Parathyroid adenoma (tissue), 2 donors: ENCODE data around the gene GRXCR2.

Source experiments
- H2AFZ ChIP-seq: fragments of 300-600 bp; sonication (generic); one replicate; pipeline ENCODE4 v1.7.0; 2017; ENCODE audit warnings: antibody characterized with exemption, mild to moderate bottlenecking
- H3K27ac ChIP-seq: fragments of 300-600 bp; sonication (generic); one replicate; pipeline ENCODE4 v1.7.0; 2017
- H3K27me3 ChIP-seq: fragments of 300-600 bp; sonication (generic); one replicate; pipeline ENCODE4 v1.7.0; 2017; ENCODE audit warnings: low read length; ENCODE audit not compliant: control insufficient read depth, insufficient read depth
- H3K36me3 ChIP-seq: fragments of 300-600 bp; sonication (generic); one replicate; pipeline ENCODE4 v1.7.0; 2017; ENCODE audit warnings: low read length; ENCODE audit not compliant: control insufficient read depth, insufficient read depth
- H3K4me1 ChIP-seq: fragments of 300-600 bp; sonication (generic); one replicate; pipeline ENCODE4 v1.7.0; 2017; ENCODE audit warnings: control low read depth
- H3K4me2 ChIP-seq: fragments of 300-600 bp; sonication (generic); one replicate; pipeline ENCODE4 v1.7.0; 2017; ENCODE audit warnings: low read length
- H3K4me3 ChIP-seq: fragments of 300-600 bp; sonication (generic); one replicate; pipeline ENCODE4 v1.7.0; 2017; ENCODE audit warnings: low read depth, low read length
- H3K79me2 ChIP-seq: fragments of 300-600 bp; sonication (generic); one replicate; pipeline ENCODE4 v1.7.0; 2017; ENCODE audit warnings: control low read depth
- H3K9ac ChIP-seq: fragments of 300-600 bp; sonication (generic); one replicate; pipeline ENCODE4 v1.7.0; 2017; ENCODE audit warnings: mild to moderate bottlenecking
- H3K9me3 ChIP-seq: fragments of 300-600 bp; sonication (generic); one replicate; pipeline ENCODE4 v1.7.0; 2017; ENCODE audit warnings: low read length; ENCODE audit not compliant: control insufficient read depth
- TF ChIP-seq, protein P1 (sequence below): fragments of 300-600 bp; sonication (generic); IDR thresholded peaks from one replicate; pipeline ENCODE4 v1.7.0; 2017; ENCODE audit warnings: antibody characterized with exemption, mild to moderate bottlenecking
- donor health status: primary hyperparathyroidism.

GRXCR2 gene

DNA sequence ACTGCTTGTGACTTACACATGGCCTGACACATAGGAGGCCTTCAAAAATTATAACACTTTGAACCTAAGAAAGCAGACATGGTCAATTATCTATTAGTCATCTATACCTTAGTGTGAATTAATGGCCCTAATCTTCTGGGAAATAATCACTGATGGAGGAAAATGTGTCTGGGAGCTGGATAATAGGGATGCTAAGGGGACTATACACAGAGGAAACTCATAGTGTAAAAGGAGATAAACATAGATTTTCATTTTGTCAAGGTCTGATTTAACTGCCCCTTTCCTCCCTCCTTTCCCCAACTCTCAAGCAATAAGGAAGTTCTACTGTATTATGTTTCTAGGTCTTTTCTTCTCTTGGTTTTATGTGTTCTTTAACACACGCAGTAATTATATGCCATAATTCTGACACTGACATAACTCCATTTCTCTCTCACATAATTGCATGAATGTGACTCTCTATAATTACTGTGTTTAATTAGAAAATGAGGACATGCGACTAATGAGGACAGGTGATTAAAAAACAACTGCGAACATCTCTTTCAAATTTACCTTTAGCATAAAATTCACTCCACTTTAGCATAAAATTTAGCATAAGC, 18.9 kb downstream of the GRXCR2 start:
- no peak overlapping the region for H2AFZ ChIP-seq
- H3K27me3 ChIP-seq, result no peaks in the 10 kb centered on the region
- no peaks in the 10 kb centered on the region for H3K9me3 ChIP-seq
- no peaks in the 10 kb centered on the region for H3K36me3 ChIP-seq
- H3K27ac ChIP-seq, result no peak overlapping the region
- TF ChIP-seq, protein P1, sequence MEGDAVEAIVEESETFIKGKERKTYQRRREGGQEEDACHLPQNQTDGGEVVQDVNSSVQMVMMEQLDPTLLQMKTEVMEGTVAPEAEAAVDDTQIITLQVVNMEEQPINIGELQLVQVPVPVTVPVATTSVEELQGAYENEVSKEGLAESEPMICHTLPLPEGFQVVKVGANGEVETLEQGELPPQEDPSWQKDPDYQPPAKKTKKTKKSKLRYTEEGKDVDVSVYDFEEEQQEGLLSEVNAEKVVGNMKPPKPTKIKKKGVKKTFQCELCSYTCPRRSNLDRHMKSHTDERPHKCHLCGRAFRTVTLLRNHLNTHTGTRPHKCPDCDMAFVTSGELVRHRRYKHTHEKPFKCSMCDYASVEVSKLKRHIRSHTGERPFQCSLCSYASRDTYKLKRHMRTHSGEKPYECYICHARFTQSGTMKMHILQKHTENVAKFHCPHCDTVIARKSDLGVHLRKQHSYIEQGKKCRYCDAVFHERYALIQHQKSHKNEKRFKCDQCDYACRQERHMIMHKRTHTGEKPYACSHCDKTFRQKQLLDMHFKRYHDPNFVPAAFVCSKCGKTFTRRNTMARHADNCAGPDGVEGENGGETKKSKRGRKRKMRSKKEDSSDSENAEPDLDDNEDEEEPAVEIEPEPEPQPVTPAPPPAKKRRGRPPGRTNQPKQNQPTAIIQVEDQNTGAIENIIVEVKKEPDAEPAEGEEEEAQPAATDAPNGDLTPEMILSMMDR, result no peak
- H3K4me3 ChIP-seq, result no peak overlapping the region
- H3K4me2 ChIP-seq, result no peak overlapping the region
- no peaks in the 10 kb centered on the region for H3K4me1 ChIP-seq
- H3K79me2 ChIP-seq, result no peaks in the 10 kb centered on the region
- no peak overlapping the region for H3K9ac ChIP-seq

DNA sequence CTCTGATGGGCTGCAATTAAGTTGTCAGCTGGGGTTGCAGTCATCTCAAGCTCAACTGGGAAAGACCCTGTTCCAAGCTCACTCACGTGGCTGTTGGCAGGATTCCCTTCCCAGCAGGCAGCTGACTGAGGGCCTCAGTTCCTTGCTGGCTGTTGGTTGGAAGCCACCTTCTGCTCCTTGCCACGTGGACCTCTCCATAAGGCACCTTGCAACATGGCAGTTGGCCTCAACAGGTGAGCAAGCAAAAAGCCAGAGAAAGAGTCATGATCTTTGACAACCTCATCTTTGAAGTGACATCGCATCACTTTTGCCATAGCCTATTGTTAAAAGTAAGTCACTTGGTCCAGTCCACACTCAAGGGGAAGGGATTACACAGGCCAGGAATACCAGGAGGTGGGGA, 19.8 kb downstream of the GRXCR2 start:
- TF ChIP-seq, protein P1, result no peak
- Histone ChIP-seq H3K36me3 (no peaks in the 10 kb centered on the region), H2AFZ (no peak overlapping the region), H3K27ac (no peak overlapping the region), H3K27me3 (no peaks in the 10 kb centered on the region), H3K79me2 (no peaks in the 10 kb centered on the region), H3K4me1 (no peaks in the 10 kb centered on the region), H3K9ac (no peak overlapping the region), H3K4me2 (no peak overlapping the region), H3K4me3 (no peak overlapping the region), H3K9me3 (no peaks in the 10 kb centered on the region)

DNA sequence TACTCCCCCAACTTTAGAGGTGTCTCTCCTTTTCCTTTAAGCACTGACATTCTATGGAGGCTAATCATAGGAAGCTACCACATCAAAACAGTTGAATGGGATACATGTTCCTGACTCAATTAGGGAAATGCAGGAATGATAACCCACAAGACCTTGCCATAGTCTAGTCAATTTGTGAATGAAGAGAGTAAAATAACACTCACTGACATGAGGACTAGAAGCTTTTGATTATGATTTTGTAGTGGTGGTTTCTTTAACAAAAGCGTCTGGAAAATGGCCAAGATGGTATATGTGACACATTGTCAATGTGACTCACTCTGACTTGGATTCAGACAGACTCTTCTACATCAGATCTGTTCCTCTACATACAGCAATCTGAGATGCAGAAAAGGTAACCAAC, 24.0 kb downstream of the GRXCR2 start:
- no peaks in the 10 kb centered on the region for H3K36me3 ChIP-seq
- no peaks in the 10 kb centered on the region for H3K9me3 ChIP-seq
- H2AFZ ChIP-seq, result no peak overlapping the region
- no peak overlapping the region for H3K9ac ChIP-seq
- H3K4me3 ChIP-seq, result no peak overlapping the region
- no peak overlapping the region for H3K4me2 ChIP-seq
- no peaks in the 10 kb centered on the region for H3K27me3 ChIP-seq
- no peak overlapping the region for H3K27ac ChIP-seq
- no peaks in the 10 kb centered on the region for H3K79me2 ChIP-seq
- H3K4me1 ChIP-seq, result no peaks in the 10 kb centered on the region
- TF ChIP-seq, protein P1, result no peak

DNA sequence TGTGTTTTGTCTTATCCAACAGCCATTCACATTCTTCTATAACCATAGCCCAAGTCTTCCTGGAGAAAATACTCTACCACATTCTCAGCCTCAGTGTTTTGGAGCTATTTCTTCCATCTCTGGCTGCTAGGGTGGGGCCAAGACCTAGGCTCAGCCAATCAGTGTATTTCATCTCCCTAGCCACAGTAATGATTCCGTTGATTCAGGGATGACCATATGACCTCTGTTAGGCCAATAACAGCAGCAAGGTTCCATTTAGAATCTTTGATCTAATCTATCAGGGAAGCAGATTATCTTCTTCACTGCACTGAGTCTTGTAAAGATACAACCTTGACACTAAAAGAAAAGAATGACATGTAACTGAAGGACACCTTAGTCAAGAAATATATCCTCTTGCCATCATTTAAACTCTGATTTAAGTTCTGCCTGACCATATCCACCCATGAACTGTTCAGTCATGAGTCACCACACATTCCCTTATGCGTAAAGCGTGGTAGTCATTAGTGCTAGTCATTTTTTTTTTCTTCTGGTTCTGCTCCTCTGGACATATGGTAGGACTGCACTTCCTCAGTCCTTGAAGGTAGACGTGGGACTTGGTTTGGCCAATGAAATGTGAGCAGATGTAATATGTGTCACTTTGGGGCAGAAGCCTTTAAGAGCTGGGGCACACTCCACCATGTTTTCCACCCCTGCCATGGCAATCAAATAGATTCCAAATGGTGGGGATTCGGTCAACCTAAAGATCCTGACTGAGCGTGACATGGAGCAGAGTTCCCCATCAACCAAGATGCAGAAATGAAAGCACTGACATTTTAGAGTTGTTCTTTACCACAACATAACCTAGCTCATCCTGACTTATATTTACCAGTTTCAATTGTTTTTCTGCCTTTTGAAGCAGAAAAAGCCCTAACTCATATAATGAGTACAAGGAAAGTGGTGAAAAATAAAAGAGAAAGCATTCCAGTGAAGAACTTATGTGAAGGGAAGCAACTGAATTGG, 25.0 kb downstream of the GRXCR2 start:
- H3K4me3 ChIP-seq, result no peak overlapping the region
- no peak overlapping the region for H2AFZ ChIP-seq
- H3K36me3 ChIP-seq, result no peaks in the 10 kb centered on the region
- H3K27me3 ChIP-seq, result no peaks in the 10 kb centered on the region
- TF ChIP-seq, protein P1, result no peak
- no peaks in the 10 kb centered on the region for H3K4me1 ChIP-seq
- no peaks in the 10 kb centered on the region for H3K79me2 ChIP-seq
- H3K9ac ChIP-seq, result no peak overlapping the region
- no peak overlapping the region for H3K27ac ChIP-seq
- H3K9me3 ChIP-seq, result no peaks in the 10 kb centered on the region
- no peak overlapping the region for H3K4me2 ChIP-seq
